Psoas muscle (tissue), 8 donors: ENCODE data around the gene METTL15. TPM values are rescaled to one million over a fixed set of nuclear protein-coding genes. Genes with fewer than 3 reads are reported as not detected.

ENCODE experiments used
- ATAC-seq, 4 donors: fragments of 200-7000 bp; cut with Tn5 transposase; one replicate each; pipeline ENCODE4 v1.9.1; 2020; ENCODE audit warnings: moderate library complexity in 3 of 4, mild to moderate bottlenecking in 2 of 4
- DNase-seq, 2 donors: peaks; one replicate each; pipeline ENCODE4 v3.0.0-alpha.2; 2020
- H3K27ac ChIP-seq: fragments of 200-600 bp; one replicate; pipeline ENCODE4 v1.8.0; 2022
- H3K27me3 ChIP-seq, 3 donors: fragments of 200-600 bp in 1 of 3; one replicate each; pipeline versions ENCODE4 v1.6.1 to v1.8.0; 2013 to 2022; ENCODE audit warnings: low read length in 2 of 3, mild to moderate bottlenecking in 2 of 3, moderate library complexity in 1 of 3; ENCODE audit not compliant: insufficient read depth in 3 of 3
- H3K36me3 ChIP-seq, 2 donors: fragments of 200-600 bp in 1 of 2; one replicate each; pipeline versions ENCODE4 v1.6.1 to v1.8.0; 2013 to 2022; ENCODE audit warnings: low read depth in 1 of 2, mild to moderate bottlenecking in 1 of 2, moderate library complexity in 1 of 2; ENCODE audit not compliant: insufficient read depth in 1 of 2
- H3K4me1 ChIP-seq: fragments of 200-600 bp; one replicate; pipeline ENCODE4 v1.8.0; 2022
- H3K4me3 ChIP-seq: fragments of 200-600 bp; one replicate; pipeline ENCODE4 v1.8.0; 2022; ENCODE audit warnings: mild to moderate bottlenecking
- H3K9me3 ChIP-seq: fragments of 200-600 bp; one replicate; pipeline ENCODE4 v1.8.0; 2022
- WGBS, 3 donors: extraction: QIAGEN DNeasy Blood & Tissue Kit; methylation state at CpG; one replicate each; pipeline versions ENCODE4 v1.1.6 to v1.1.7; 2013; 5-methylcytosine and 5-hydroxymethylcytosine counted together
- intact Hi-C, 2 donors: fragments of 100-400 bp; cut with DNase I; formaldehyde crosslinking; loops; one replicate each; pipeline versions ENCODE4 v1.11.0 to v1.14.2; 2022
- polyA plus RNA-seq, 3 donors: library from polyadenylated mRNA; stranded (reverse); fragments of 200-250 nt; gene quantifications; one replicate each; pipeline ENCODE4 v1.2.3, GENCODE V29; 2013
- total RNA-seq, 4 donors: library from RNA; stranded (reverse); fragmentation: NEBNext Ultra II Directional in 2 of 4; extraction: Animal tissue kit (Norgen Biotek cat#: 25700) in 2 of 4; gene quantifications; one replicate each; pipeline versions ENCODE4 v1.2.1 to v1.2.4, GENCODE V29; 2021 to 2023
- TF ChIP-seq, protein P1 (sequence below): fragments of 200-600 bp; IDR thresholded peaks from one replicate; pipeline ENCODE4 v1.8.0; 2022; ENCODE audit warnings: antibody characterized with exemption
- donor health status: healthy with polysubstance abuse.
- donor health status: DM: no; HTN: no; CAD: no; lungs with moderate emphysema.
- donor health status: Bipolar disorder and iron deficiency.
- donor health status: healthy.
- donor health status: DM: yes; HTN: yes; CAD: no.
- donor health status: DM: no; HTN: no; CAD: no.
- donor health status: DM: no; HTN: no; CAD: no.
- donor health status: DM: yes; HTN: yes; CAD: no.

Gene METTL15
- total and polyA plus RNA-seq, 7 donors = 3.6 to 9.5 (median 8.4) TPM

DNA sequence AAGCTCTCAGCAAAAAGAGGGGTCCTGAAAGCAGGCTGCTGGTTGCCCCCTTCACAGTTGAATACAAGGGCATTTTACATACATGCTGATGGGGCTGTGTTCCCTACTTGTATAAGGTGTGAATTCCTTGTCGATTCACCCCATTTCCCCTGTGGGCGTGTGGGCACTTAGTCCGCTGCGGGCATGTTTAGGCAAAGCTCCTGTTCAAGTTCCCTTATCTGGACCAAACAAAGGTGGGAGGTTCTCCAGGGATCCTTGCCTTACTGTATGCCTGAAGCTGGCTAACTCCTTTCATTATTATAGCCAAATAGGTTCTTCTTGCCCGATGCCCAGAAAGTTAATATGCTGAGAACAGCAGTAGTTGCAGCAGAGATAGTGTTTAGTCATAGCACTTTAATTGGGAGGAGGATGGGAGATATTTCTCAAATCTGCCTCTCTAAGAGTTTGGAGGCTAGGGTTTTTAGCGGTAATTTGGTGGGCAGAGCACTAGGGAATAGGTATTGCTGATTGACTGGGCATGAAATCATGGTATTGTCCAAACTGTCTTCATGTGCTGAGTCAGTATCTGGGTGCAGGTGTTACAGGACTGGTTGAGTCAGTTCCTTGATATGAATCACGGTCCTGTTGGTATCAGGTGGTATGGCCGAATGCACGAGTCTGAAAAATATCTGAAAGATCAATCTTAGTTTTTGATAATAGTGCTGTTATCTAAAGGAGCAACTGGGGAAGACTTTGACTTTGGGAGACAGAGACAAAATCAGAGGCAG, 32.7 kb downstream of the METTL15 start:
- DNase-seq (no peak), ATAC-seq (no peak)
- intact Hi-C loops = no loop called here
- H3K27me3 ChIP-seq = no peaks in the 10 kb centered on the region
- peaks cover 7% of the 10 kb centered on the region for H3K9me3 ChIP-seq
- H3K4me1 ChIP-seq = no peaks in the 10 kb centered on the region
- TF ChIP-seq, protein P1, sequence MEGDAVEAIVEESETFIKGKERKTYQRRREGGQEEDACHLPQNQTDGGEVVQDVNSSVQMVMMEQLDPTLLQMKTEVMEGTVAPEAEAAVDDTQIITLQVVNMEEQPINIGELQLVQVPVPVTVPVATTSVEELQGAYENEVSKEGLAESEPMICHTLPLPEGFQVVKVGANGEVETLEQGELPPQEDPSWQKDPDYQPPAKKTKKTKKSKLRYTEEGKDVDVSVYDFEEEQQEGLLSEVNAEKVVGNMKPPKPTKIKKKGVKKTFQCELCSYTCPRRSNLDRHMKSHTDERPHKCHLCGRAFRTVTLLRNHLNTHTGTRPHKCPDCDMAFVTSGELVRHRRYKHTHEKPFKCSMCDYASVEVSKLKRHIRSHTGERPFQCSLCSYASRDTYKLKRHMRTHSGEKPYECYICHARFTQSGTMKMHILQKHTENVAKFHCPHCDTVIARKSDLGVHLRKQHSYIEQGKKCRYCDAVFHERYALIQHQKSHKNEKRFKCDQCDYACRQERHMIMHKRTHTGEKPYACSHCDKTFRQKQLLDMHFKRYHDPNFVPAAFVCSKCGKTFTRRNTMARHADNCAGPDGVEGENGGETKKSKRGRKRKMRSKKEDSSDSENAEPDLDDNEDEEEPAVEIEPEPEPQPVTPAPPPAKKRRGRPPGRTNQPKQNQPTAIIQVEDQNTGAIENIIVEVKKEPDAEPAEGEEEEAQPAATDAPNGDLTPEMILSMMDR = no peak
- 96 to 98% (median 97%) methylated on average over 9 of the region's 9 CpGs for WGBS, 3 donors
- no peak overlapping the region for H3K4me3 ChIP-seq
- H3K27ac ChIP-seq = no peak overlapping the region
- peaks cover 0 to 7% of the 10 kb centered on the region in 2 donors for H3K36me3 ChIP-seq

DNA sequence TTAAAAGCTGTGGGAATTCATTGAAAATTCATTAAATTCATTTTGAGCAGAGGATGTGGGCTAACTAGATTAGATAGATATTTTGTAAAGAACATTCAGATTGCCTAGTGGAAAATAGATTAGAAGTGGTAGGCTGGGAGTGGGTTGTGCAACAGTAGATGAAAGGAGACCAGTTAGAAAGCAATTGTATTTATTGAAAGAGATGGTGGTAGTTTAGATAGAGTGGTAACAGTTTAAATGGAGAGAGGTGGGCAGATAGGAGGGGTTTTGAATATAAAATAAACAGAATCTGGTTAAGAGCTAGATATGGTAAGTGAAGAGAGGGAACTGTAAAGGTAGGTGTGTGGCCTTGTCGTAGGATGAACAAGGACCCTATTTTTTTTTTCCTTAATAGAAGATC, 34.5 kb downstream of the METTL15 start:
- H3K27ac ChIP-seq = no peak overlapping the region
- WGBS, 3 donors = 92 to 97% (median 97%) methylated on average over 1 of the region's 1 CpG
- intact Hi-C loops = no loop called here
- no peaks in the 10 kb centered on the region for H3K36me3 ChIP-seq
- ATAC-seq (no peak), DNase-seq (no peak)
- no peak overlapping the region for H3K4me3 ChIP-seq
- H3K9me3 ChIP-seq = peaks cover 7% of the 10 kb centered on the region
- no peaks in the 10 kb centered on the region for H3K4me1 ChIP-seq
- TF ChIP-seq, protein P1 = no peak
- no peaks in the 10 kb centered on the region for H3K27me3 ChIP-seq

DNA sequence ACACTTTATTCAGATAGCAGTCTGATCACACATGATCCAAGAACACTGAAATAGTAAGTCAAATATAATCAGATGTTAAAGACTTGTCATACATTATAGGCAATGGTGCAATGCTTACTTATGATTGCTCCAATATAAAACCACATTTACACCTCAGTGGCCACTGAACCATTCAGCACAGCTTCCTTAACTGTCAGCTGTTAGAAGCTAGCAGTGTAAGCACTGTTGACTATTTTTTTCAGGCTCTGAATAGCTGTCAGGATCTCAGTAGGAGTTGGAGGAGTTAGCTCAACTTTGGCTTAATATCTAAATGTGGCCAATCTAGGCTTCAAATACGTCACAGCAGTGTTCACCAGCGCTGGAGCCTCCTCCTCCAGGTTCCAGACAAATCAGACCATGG, 36.6 kb downstream of the METTL15 start:
- intact Hi-C loops = no loop called here
- H3K27me3 ChIP-seq = no peaks in the 10 kb centered on the region

DNA sequence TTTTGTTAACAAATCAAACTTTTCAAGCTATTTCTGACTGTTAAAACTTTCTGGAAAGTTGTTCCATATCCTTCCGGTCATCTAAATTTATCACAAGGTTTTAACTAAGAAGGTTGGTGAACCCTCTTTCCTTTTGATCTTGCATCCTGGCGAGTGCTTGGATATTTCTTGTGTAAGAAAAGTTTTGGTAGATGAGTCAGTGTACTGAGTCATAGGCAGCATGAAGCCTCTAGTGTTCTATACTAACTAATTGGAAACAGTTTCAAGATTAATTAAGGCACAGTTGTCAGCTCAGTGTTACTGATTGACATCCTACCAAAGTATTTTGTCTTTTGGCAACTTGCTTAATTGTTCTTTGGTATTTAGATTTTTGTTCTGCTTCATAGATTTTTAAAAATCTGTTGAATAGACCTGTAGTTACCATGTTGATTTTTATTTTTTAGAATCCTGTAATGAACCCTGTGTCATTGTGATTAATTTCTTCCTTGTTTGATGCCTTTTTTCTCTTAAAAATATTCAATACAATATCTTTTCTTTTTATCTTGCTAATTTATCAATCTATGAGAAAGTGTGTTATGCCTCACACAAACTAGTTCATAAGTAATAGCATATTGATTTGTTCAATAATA, 38.0 kb downstream of the METTL15 start:
- Histone ChIP-seq H3K27me3 (no peaks in the 10 kb centered on the region), H3K36me3 (no peaks in the 10 kb centered on the region), H3K4me3 (no peak overlapping the region), H3K9me3 (no peaks in the 10 kb centered on the region), H3K4me1 (no peaks in the 10 kb centered on the region), H3K27ac (no peak overlapping the region)
- no peak for DNase-seq
- ATAC-seq = peak; percentile 55 to 72 (median 64)
- intact Hi-C loops = no loop called here
- TF ChIP-seq, protein P1 = no peak
- WGBS, 3 donors = 71 to 84% (median 75%) methylated on average over 2 of the region's 2 CpGs

More for the DNA sequence above, 36.6 kb downstream of the METTL15 start:
- Histone ChIP-seq H3K36me3 (no peaks in the 10 kb centered on the region), H3K27ac (no peak overlapping the region), H3K9me3 (peaks cover 7% of the 10 kb centered on the region), H3K4me1 (no peaks in the 10 kb centered on the region), H3K4me3 (no peak overlapping the region)
- DNase-seq (no peak), ATAC-seq (no peak)
- WGBS, 3 donors = 92 to 97% (median 95%) methylated on average over 2 of the region's 2 CpGs
- TF ChIP-seq, protein P1 = no peak
